ENCODE results near the gene GLI3.

The GLI3 gene

DNA sequence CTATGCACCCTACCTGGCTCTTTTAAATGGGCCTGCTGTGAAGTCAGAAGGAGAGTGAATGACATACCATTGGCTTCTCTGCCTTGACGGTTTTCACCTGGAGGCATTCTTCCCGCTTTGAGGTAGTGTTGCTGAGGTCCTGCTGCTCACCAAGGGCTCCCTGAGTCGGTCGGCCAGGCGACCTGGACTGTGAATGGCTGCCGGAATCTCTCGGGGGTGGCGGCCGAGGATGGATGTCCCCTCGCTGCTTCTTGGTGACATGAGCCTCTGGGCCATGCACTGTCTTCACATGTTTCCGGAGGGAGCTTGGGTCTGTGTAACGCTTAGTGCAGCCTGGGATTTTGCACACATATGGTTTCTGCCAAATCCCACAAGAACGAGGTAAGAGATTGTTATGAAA lies 264.7 kb downstream of the GLI3 start:
- no peak overlapping the region for H3K27ac ChIP-seq
- TF ChIP-seq, protein P1, sequence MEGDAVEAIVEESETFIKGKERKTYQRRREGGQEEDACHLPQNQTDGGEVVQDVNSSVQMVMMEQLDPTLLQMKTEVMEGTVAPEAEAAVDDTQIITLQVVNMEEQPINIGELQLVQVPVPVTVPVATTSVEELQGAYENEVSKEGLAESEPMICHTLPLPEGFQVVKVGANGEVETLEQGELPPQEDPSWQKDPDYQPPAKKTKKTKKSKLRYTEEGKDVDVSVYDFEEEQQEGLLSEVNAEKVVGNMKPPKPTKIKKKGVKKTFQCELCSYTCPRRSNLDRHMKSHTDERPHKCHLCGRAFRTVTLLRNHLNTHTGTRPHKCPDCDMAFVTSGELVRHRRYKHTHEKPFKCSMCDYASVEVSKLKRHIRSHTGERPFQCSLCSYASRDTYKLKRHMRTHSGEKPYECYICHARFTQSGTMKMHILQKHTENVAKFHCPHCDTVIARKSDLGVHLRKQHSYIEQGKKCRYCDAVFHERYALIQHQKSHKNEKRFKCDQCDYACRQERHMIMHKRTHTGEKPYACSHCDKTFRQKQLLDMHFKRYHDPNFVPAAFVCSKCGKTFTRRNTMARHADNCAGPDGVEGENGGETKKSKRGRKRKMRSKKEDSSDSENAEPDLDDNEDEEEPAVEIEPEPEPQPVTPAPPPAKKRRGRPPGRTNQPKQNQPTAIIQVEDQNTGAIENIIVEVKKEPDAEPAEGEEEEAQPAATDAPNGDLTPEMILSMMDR (IDR thresholded peaks at IDR 0.05) = no peak
- no peak for TF ChIP-seq ZFX (IDR thresholded peaks at IDR 0.05; ENCODE audit: borderline replicate concordance)

GRCh38 chr7:41971640-41972187 lies 265.3 kb downstream of the GLI3 start:
- TF ChIP-seq, protein P1 (IDR thresholded peaks at IDR 0.05) = no peak
- no peak for TF ChIP-seq ZFX (IDR thresholded peaks at IDR 0.05; ENCODE audit: borderline replicate concordance)
- H3K27ac ChIP-seq = no peak overlapping the region

- TF ChIP-seq, protein P1 (IDR thresholded peaks at IDR 0.05) = no peak
- no peak for TF ChIP-seq ZFX (IDR thresholded peaks at IDR 0.05; ENCODE audit: borderline replicate concordance)
These were observed 266.1 kb downstream of the GLI3 start for GRCh38 chr7:41970941-41971340.

GRCh38 chr7:41969561-41970105 lies 267.4 kb downstream of the GLI3 start:
- TF ChIP-seq, protein P1 (IDR thresholded peaks at IDR 0.05) = no peak
- no peak for TF ChIP-seq ZFX (IDR thresholded peaks at IDR 0.05; ENCODE audit: borderline replicate concordance)
- no peak overlapping the region for H3K27ac ChIP-seq

More at GRCh38 chr7:41970941-41971340, 266.1 kb downstream of the GLI3 start:
- no peak overlapping the region for H3K27ac ChIP-seq

- H3K27ac ChIP-seq = no peak overlapping the region
- TF ChIP-seq ZFX (IDR thresholded peaks at IDR 0.05; ENCODE audit: borderline replicate concordance) = no peak
- TF ChIP-seq, protein P1 (IDR thresholded peaks at IDR 0.05) = no peak
These were observed 269.9 kb downstream of the GLI3 start for GRCh38 chr7:41967156-41967555.

DNA sequence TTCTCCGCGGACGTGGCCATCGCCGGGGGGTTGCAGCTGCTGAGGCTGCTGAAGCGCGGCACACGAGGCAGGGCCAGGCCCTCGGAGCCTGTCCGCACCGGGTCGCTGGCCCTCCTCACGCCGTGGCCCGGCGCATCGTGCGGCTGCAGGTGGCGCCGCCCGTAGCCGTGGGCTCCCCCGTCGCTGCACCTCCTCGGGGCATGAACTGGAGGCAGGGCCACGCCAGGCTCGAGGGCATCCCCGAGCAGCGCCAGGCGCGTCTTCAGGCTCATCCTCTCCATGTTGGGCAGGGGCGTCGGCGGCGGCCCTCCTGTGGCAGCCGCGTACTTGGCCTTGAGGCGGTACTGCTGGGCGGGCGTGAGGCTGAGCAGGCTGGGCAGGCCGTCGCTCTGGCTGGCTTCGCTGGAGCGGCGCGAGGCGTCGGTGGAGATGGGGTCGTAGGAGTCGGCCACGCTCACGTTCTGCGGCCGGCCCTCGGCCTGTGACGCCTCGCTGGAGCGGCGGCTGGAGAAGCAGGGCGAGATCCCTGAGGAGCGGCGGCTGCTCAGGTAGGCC lies 271.0 kb downstream of the GLI3 start:
- H3K27ac ChIP-seq = no peak overlapping the region
- TF ChIP-seq ZFX (IDR thresholded peaks at IDR 0.05; ENCODE audit: borderline replicate concordance) = no peak
- TF ChIP-seq, protein P1 (IDR thresholded peaks at IDR 0.05) = no peak

Measured in 22Rv1 (cell line).